ENCODE data around the gene IRF8.
A peak's percentile ranks its signal among the peaks of the same experiment; 100 is the strongest.

IRF8 gene

DNA sequence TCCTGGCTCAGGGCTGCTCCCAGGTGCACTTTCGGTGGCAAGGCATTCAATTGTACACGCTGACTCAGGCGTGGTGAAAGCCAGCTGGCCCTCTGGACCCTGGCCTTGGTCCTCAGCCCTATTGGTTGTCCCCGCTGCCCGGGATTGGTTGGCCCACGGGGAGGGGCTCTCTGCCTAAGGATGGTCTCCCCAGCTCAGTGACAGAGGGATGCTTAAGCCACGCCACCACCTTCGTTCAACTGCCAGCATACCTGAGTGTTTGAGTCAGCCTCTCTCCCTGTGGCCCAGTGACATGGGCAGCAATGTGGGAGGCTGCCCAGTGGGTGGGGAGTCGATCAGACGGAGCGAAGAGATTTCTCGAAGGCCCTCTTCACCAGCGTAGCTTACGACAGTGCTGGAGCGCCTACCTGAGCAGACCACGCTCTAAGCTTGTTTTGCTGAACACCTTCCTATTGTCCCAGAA lies 30.3 kb downstream of the IRF8 start:
- no peaks in the 10 kb centered on the region for H3K36me3 ChIP-seq (ENCODE audit: control insufficient read depth, low read length)
- no peak overlapping the region for H3K27ac ChIP-seq (ENCODE audit: low read depth, low read length)
- no peaks in the 10 kb centered on the region for H3K9me3 ChIP-seq (ENCODE audit: control insufficient read depth, insufficient read depth, low read length)
- no peak for TF ChIP-seq EZH2phosphoT487 (IDR thresholded peaks at IDR 0.05; ENCODE audit: borderline replicate concordance, low read length)
- no peak for TF ChIP-seq CTCF (IDR thresholded peaks at IDR 0.05; ENCODE audit: low read depth, low read length, poor library complexity, severe bottlenecking)
- H3K9me2 ChIP-seq (replicated peaks; ENCODE audit: control insufficient read depth, low read length) = no peaks in the 10 kb centered on the region
- no peaks in the 10 kb centered on the region for H4K20me1 ChIP-seq (ENCODE audit: control insufficient read depth, insufficient read depth, low read depth, low read length)
- H3F3A ChIP-seq (ENCODE audit: control insufficient read depth, insufficient read depth) = peaks cover 13% of the 10 kb centered on the region
- peaks cover 68% of the 10 kb centered on the region for H3K4me1 ChIP-seq (ENCODE audit: control insufficient read depth, low read length)
- H3K79me2 ChIP-seq (ENCODE audit: control insufficient read depth, low read length) = no peaks in the 10 kb centered on the region
- no peak overlapping the region; the same call in 1 of the 2 replicates for H3K4me2 ChIP-seq (ENCODE audit: low read length)
- no peak overlapping the region for H3K4me3 ChIP-seq (ENCODE audit: low read length)
- H3K27me3 ChIP-seq (ENCODE audit: control insufficient read depth, low read length) = no peaks in the 10 kb centered on the region

DNA sequence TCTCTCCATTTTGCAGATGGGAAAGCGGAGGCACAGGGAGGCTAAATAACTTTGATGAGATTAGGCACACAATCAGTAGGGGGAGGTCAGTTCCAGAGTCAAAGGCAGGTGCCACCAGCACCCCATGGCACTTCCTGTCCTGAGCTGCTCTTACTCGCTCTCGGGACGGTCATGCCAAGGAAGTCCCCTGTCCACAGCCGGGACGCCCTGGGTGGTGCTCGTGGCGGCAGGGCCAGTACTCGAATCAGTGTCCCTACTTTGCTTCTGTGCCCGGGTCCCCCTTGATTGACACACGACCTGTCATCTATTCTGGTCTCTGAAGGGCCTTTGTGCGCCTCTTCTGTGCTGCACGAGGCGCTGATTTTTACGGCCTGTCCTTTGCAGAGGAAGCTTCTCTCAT lies 31.3 kb downstream of the IRF8 start:
- no peaks in the 10 kb centered on the region for H3K9me2 ChIP-seq (replicated peaks; ENCODE audit: control insufficient read depth, low read length)
- no peak overlapping the region for H3K4me3 ChIP-seq (ENCODE audit: low read length)
- H4K20me1 ChIP-seq (ENCODE audit: control insufficient read depth, insufficient read depth, low read depth, low read length) = no peaks in the 10 kb centered on the region
- no peaks in the 10 kb centered on the region for H3K36me3 ChIP-seq (ENCODE audit: control insufficient read depth, low read length)
- H3K4me2 ChIP-seq (ENCODE audit: low read length) = no peak overlapping the region
- no peaks in the 10 kb centered on the region for H3K27me3 ChIP-seq (ENCODE audit: control insufficient read depth, low read length)
- H3K79me2 ChIP-seq (ENCODE audit: control insufficient read depth, low read length) = no peaks in the 10 kb centered on the region
- no peaks in the 10 kb centered on the region for H3K9me3 ChIP-seq (ENCODE audit: control insufficient read depth, insufficient read depth, low read length)
- peaks cover 70% of the 10 kb centered on the region for H3K4me1 ChIP-seq (ENCODE audit: control insufficient read depth, low read length)
- H3F3A ChIP-seq (ENCODE audit: control insufficient read depth, insufficient read depth) = peaks cover 3% of the 10 kb centered on the region; the same call in 1 of the 2 replicates
- H3K27ac ChIP-seq (ENCODE audit: low read depth, low read length) = no peak overlapping the region
- TF ChIP-seq EZH2phosphoT487 (IDR thresholded peaks at IDR 0.05; ENCODE audit: borderline replicate concordance, low read length) = no peak
- no peak for TF ChIP-seq CTCF (IDR thresholded peaks at IDR 0.05; ENCODE audit: low read depth, low read length, poor library complexity, severe bottlenecking)

GRCh38 chr16:85931596-85932402 lies 32.8 kb downstream of the IRF8 start:
- H3F3A ChIP-seq (ENCODE audit: control insufficient read depth, insufficient read depth) = peaks cover 3% of the 10 kb centered on the region; the same call in 1 of the 2 replicates
- H3K4me1 ChIP-seq (ENCODE audit: control insufficient read depth, low read length) = peaks cover 74% of the 10 kb centered on the region
- H3K27ac ChIP-seq (ENCODE audit: low read depth, low read length) = no peak overlapping the region
- no peaks in the 10 kb centered on the region for H3K79me2 ChIP-seq (ENCODE audit: control insufficient read depth, low read length)
- H4K20me1 ChIP-seq (ENCODE audit: control insufficient read depth, insufficient read depth, low read depth, low read length) = no peaks in the 10 kb centered on the region
- TF ChIP-seq CTCF (IDR thresholded peaks at IDR 0.05; ENCODE audit: low read depth, low read length, poor library complexity, severe bottlenecking) (no peak), EZH2phosphoT487 (IDR thresholded peaks at IDR 0.05; ENCODE audit: borderline replicate concordance, low read length) (no peak)
- peak overlapping the region; percentile 11; the same call in 1 of the 2 replicates for H3K4me3 ChIP-seq (ENCODE audit: low read length)
- H3K27me3 ChIP-seq (ENCODE audit: control insufficient read depth, low read length) = no peaks in the 10 kb centered on the region
- peak overlapping the region; percentile 46 for H3K4me2 ChIP-seq (ENCODE audit: low read length)
- no peaks in the 10 kb centered on the region for H3K36me3 ChIP-seq (ENCODE audit: control insufficient read depth, low read length)
- H3K9me3 ChIP-seq (ENCODE audit: control insufficient read depth, insufficient read depth, low read length) = no peaks in the 10 kb centered on the region
- no peaks in the 10 kb centered on the region for H3K9me2 ChIP-seq (replicated peaks; ENCODE audit: control insufficient read depth, low read length)

Measured in DOHH2 (cell line).